Measurements from ENCODE around the gene ANKDD1B. TPM values are rescaled to one million over a fixed set of nuclear protein-coding genes. Genes with fewer than 3 reads are reported as not detected.

The ANKDD1B gene
- total RNA-seq, 2 donors from 2014 or later, result 3.6 to 6.3 TPM

DNA sequence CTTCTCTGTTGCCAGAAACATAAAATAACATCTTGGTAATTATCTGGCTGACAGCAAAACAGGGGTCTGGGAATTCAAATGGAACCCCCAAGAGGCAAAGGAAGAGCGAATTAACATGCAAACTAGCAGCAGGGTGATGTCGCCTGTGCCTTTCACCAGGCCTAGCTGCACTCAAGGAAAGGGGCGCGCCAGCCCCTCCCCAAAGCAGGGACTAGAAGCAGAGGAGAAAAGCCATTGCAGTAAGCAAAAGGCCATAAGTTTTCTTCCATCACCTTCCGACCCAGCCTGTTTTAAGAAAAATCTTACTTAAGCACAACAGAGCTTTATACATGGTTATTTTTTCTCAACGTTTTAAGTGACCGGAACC lies 105.4 kb downstream of the ANKDD1B start:
- peak; percentile 22 for DNase-seq
- Histone ChIP-seq H3K4me1 (no peaks in the 10 kb centered on the region), H3K36me3 (no peaks in the 10 kb centered on the region), H3K27ac (peak overlapping the region; percentile 91), H3K9ac (ENCODE audit: low read depth in 2 of 2, low read length in 2 of 2) (peak overlapping the region; percentile 70 to 92), H3K9me3 (no peaks in the 10 kb centered on the region), H3K27me3 (no peaks in the 10 kb centered on the region), H3K4me3 (peak overlapping the region; percentile 71)
- TF ChIP-seq, protein P1, sequence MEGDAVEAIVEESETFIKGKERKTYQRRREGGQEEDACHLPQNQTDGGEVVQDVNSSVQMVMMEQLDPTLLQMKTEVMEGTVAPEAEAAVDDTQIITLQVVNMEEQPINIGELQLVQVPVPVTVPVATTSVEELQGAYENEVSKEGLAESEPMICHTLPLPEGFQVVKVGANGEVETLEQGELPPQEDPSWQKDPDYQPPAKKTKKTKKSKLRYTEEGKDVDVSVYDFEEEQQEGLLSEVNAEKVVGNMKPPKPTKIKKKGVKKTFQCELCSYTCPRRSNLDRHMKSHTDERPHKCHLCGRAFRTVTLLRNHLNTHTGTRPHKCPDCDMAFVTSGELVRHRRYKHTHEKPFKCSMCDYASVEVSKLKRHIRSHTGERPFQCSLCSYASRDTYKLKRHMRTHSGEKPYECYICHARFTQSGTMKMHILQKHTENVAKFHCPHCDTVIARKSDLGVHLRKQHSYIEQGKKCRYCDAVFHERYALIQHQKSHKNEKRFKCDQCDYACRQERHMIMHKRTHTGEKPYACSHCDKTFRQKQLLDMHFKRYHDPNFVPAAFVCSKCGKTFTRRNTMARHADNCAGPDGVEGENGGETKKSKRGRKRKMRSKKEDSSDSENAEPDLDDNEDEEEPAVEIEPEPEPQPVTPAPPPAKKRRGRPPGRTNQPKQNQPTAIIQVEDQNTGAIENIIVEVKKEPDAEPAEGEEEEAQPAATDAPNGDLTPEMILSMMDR (IDR thresholded peaks at IDR 0.05), result no peak
- intact Hi-C loops (cut with DNase I), result no loop called here

DNA sequence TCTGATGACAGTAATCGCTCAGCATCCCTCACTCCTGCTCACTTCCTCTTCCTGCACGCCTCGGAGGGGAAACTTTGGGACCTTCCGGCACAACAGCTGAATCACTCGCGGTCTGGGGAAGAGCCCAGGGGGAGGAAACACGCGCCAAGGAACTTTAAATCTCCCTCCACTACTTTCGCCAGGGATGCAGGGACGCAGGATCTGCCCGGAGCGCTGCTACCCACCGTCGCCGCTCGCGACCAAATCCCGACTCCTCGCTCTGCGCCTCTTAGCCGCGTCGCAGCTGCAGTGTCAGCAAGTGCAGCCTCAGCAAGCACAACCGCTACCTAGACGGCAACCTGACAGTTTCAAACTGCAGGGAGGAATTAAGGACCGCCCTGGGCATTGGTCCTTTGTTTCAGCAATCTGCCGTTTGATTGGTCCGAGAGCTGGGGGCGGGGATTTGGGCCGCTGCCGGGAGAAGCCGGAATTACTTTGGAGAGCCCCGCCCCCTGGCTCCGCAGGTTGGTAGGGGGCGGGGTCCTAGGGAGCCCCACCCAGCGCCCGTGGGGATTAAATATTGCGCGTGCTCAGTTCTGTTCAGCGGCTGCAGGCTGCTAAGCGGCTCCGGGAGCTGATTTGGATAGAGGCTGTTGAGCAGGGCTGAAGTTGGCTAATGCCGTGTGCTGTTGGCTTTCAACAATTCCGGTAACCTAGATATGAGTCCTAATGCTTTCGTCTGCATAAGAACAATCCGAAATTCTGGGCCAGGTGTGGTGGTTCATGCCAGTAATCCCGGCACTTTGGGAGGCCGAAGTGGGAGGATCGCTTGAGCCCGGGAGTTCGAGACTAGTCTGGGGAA lies 106.0 kb downstream of the ANKDD1B start, which contains the start of gene POC5:
TSS of gene POC5 (minus strand) at position 356 of the 841 bp plus-strand sequence. CDS start 4,500 bp downstream, outside the sequence.
- no peaks in the 10 kb centered on the region for H3K27me3 ChIP-seq
- DNase-seq, result peak; percentile 98
- H3K4me3 ChIP-seq, result peak within 1 kb of the TSS; percentile 71
- peak within 1 kb of the TSS; percentile 70 to 92 for H3K9ac ChIP-seq (ENCODE audit: low read depth in 2 of 2, low read length in 2 of 2)
- TF ChIP-seq, protein P1 (IDR thresholded peaks at IDR 0.05), result no peak
- peak within 1 kb of the TSS; percentile 91 for H3K27ac ChIP-seq
- H3K4me1 ChIP-seq, result no peaks in the 10 kb centered on the region
- H3K9me3 ChIP-seq, result no peaks in the 10 kb centered on the region
- intact Hi-C loops (cut with DNase I), result no loop called here
- H3K36me3 ChIP-seq, result no peaks in the 10 kb centered on the region

DNA sequence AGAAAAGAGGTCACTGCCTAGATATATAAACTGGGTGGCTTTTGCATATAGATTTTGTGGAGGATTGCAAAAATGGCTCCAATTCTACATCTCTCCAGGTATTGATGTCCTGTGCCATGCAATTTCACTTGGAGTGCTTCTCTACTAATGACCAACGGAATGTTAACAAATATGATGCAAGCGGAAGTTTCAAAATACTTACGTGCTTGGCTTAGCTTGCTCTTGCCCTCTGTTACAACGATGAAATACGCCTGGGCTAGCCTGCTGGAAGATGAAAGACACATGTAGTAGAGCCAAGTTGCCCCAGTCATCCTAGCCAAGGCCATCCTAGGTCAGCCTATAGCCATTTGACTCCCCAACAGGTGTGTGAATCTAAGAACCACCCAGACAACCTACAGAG lies 109.6 kb downstream of the ANKDD1B start:
- no peak for DNase-seq
- no peaks in the 10 kb centered on the region for H3K27me3 ChIP-seq
- H3K4me3 ChIP-seq, result no peak overlapping the region
- TF ChIP-seq, protein P1 (IDR thresholded peaks at IDR 0.05), result no peak
- intact Hi-C loops (cut with DNase I), result no loop called here
- no peaks in the 10 kb centered on the region for H3K4me1 ChIP-seq
- no peak overlapping the region for H3K9ac ChIP-seq (ENCODE audit: low read depth in 2 of 2, low read length in 2 of 2)
- H3K27ac ChIP-seq, result no peak overlapping the region
- no peaks in the 10 kb centered on the region for H3K36me3 ChIP-seq
- no peaks in the 10 kb centered on the region for H3K9me3 ChIP-seq

Other genes with a start within 250 kb of the ANKDD1B start
- 10 to 100 TPM; 34.0 to 44.5 TPM for gene CERT1, start 99.8 kb upstream of the ANKDD1B start, total RNA-seq
- 10 to 100 TPM; 13.7 to 16.8 TPM for gene POLK, start 99.6 kb upstream of the ANKDD1B start, total RNA-seq
- 1 to 10 TPM; 5.8 to 8.8 TPM for gene POC5, start 106.0 kb downstream of the ANKDD1B start, total RNA-seq

All from colonic mucosa (tissue), 4 donors.